Small intestine (tissue), 7 donors: ENCODE results near the gene GPC2. TPM values are rescaled to one million over a fixed set of nuclear protein-coding genes. Genes with fewer than 3 reads are reported as not detected.
"Not testable (repeated sequence)": the region's sequence is repeated elsewhere in the genome, so short reads cannot be mapped to it uniquely, and the experiment has no call there.

Source experiments
- DNase-seq, 2 donors: peaks; one replicate each; pipeline versions ENCODE4 v3.0.0 to v3.0.0-alpha.2; 2013
- FAIRE-seq: peaks from 2 replicates; lab custom pipeline; 2012; peaks lifted over from hg19 to GRCh38; lab: Jason Lieb, UNC
- H3K27ac ChIP-seq, 3 donors: one replicate each; pipeline ENCODE4 v1.5.1; 2013; ENCODE audit warnings: low read length in 2 of 3, mild to moderate bottlenecking in 2 of 3, control low read depth in 1 of 3, inconsistent platforms in 1 of 3, low read depth in 1 of 3, moderate library complexity in 1 of 3
- H3K27me3 ChIP-seq, 3 donors: one replicate each; pipeline ENCODE4 v1.6.1; 2013; ENCODE audit warnings: low read length in 3 of 3, inconsistent platforms in 1 of 3; ENCODE audit not compliant: control insufficient read depth in 3 of 3, insufficient read depth in 3 of 3
- H3K36me3 ChIP-seq, 3 donors: one replicate each; pipeline ENCODE4 v1.6.1; 2013; ENCODE audit warnings: low read length in 3 of 3, inconsistent platforms in 1 of 3, low read depth in 1 of 3, mild to moderate bottlenecking in 1 of 3, moderate library complexity in 1 of 3; ENCODE audit not compliant: control insufficient read depth in 3 of 3, insufficient read depth in 2 of 3
- H3K4me1 ChIP-seq, 3 donors: one replicate each; pipeline ENCODE4 v1.6.1; 2013; ENCODE audit warnings: low read length in 2 of 3, inconsistent platforms in 1 of 3, low read depth in 1 of 3, mild to moderate bottlenecking in 1 of 3, moderate library complexity in 1 of 3; ENCODE audit not compliant: control insufficient read depth in 3 of 3, insufficient read depth in 2 of 3
- H3K4me3 ChIP-seq, 3 donors: one replicate each; pipeline ENCODE4 v1.5.1; 2013; ENCODE audit warnings: low read length in 3 of 3, control low read depth in 1 of 3, inconsistent platforms in 1 of 3, low read depth in 1 of 3, mild to moderate bottlenecking in 1 of 3, moderate library complexity in 1 of 3
- H3K9me3 ChIP-seq, 2 donors: one replicate each; pipeline ENCODE4 v1.6.1; 2013; ENCODE audit warnings: low read depth in 1 of 2, low read length in 1 of 2; ENCODE audit not compliant: control insufficient read depth in 2 of 2, insufficient read depth in 1 of 2
- WGBS, 3 donors: extraction: QIAGEN DNeasy Blood & Tissue Kit; methylation state at CpG; one replicate each; pipeline ENCODE4 v1.1.7; 2013; 5-methylcytosine and 5-hydroxymethylcytosine counted together
- polyA plus RNA-seq, 4 donors: library from polyadenylated mRNA; stranded (reverse) in 3 of 4; unstranded in 1 of 4; fragments of 200-250 nt in 3 of 4; fragments of 120-200 nt in 1 of 4; gene quantifications; one replicate each; pipeline versions ENCODE4 v1.2.1 to v1.2.3, GENCODE V29; 2013
- donor health status: healthy with polysubstance abuse.
- donor health status: control.
- donor health status: control.
- donor health status: Bipolar disorder and iron deficiency.
- donor health status: healthy.

Gene GPC2
- polyA plus RNA-seq, 4 donors: 0.94 to 2.1 TPM; not detected in 2

GRCh38 chr7:100211342-100211780 lies 34.2 kb upstream of the GPC2 start:
- H3K36me3 ChIP-seq: no peaks in the 10 kb centered on the region
- no peak overlapping the region for H3K4me3 ChIP-seq
- FAIRE-seq (no peak), DNase-seq (peak in 1 of 2 donors; percentile 36)
- H3K9me3 ChIP-seq: no peaks in the 10 kb centered on the region
- peak overlapping the region in 1 of 3 donors; percentile 20 for H3K27ac ChIP-seq
- 66 to 85% (median 68%) methylated on average over 7 of the region's 7 CpGs for WGBS, 3 donors
- no peaks in the 10 kb centered on the region for H3K27me3 ChIP-seq
- H3K4me1 ChIP-seq: peaks cover 9 to 26% (median 12%) of the 10 kb centered on the region in 3 donors

GRCh38 chr7:100210805-100211204 lies 33.6 kb upstream of the GPC2 start:
- FAIRE-seq (no peak), DNase-seq (no peak)
- Histone ChIP-seq H3K4me1 (peaks cover 9 to 26% (median 12%) of the 10 kb centered on the region in 3 donors), H3K9me3 (no peaks in the 10 kb centered on the region), H3K27me3 (no peaks in the 10 kb centered on the region), H3K4me3 (no peak overlapping the region), H3K27ac (peak overlapping the region in 1 of 3 donors; percentile 20), H3K36me3 (no peaks in the 10 kb centered on the region)
- 27 to 52% (median 38%) methylated on average over 5 of the region's 5 CpGs for WGBS, 3 donors

- Histone ChIP-seq H3K9me3 (no peaks in the 10 kb centered on the region), H3K4me3 (no peak overlapping the region)
- DNase-seq: no peak
Measured at GRCh38 chr7:100209493-100209892, 32.3 kb upstream of the GPC2 start.

GRCh38 chr7:100208911-100209408 lies 31.8 kb upstream of the GPC2 start:
- Histone ChIP-seq H3K27me3 (no peaks in the 10 kb centered on the region), H3K36me3 (no peaks in the 10 kb centered on the region), H3K4me3 (peak overlapping the region in 1 of 3 donors; percentile 4), H3K27ac (peak overlapping the region in 2 of 3 donors; percentile 1 to 45), H3K4me1 (peaks cover 9 to 26% (median 12%) of the 10 kb centered on the region in 3 donors), H3K9me3 (no peaks in the 10 kb centered on the region)
- 6 to 31% (median 8%) methylated on average over 6 of the region's 6 CpGs for WGBS, 3 donors
- FAIRE-seq (no peak), DNase-seq (peak; percentile 78 to 80)

More at GRCh38 chr7:100209493-100209892, 32.3 kb upstream of the GPC2 start:
- Histone ChIP-seq H3K27ac (peak overlapping the region in 1 of 3 donors; percentile 38), H3K36me3 (no peaks in the 10 kb centered on the region), H3K4me1 (peaks cover 9 to 26% (median 12%) of the 10 kb centered on the region in 3 donors), H3K27me3 (no peaks in the 10 kb centered on the region)
- FAIRE-seq: no peak
- WGBS, 3 donors: 65 to 75% (median 67%) methylated on average over 6 of the region's 6 CpGs

- H3K36me3 ChIP-seq: no peaks in the 10 kb centered on the region
- H3K4me1 ChIP-seq: peaks cover 0 to 11% (median 3%) of the 10 kb centered on the region in 3 donors
- no peaks in the 10 kb centered on the region for H3K27me3 ChIP-seq
- FAIRE-seq (no peak), DNase-seq (no peak)
- no peak overlapping the region for H3K27ac ChIP-seq
- no peaks in the 10 kb centered on the region for H3K9me3 ChIP-seq
- 81 to 87% (median 84%) methylated on average over 9 of the region's 9 CpGs for WGBS, 3 donors
- H3K4me3 ChIP-seq: no peak overlapping the region
Measured at GRCh38 chr7:100204454-100204853, 27.3 kb upstream of the GPC2 start.

- no peak overlapping the region for H3K27ac ChIP-seq
- no peaks in the 10 kb centered on the region for H3K9me3 ChIP-seq
- FAIRE-seq: no peak
- no peaks in the 10 kb centered on the region for H3K27me3 ChIP-seq
- no peak overlapping the region for H3K4me3 ChIP-seq
- H3K4me1 ChIP-seq: peaks cover 0 to 7% (median 0%) of the 10 kb centered on the region in 3 donors
- 19 to 59% (median 53%) methylated on average over 11 of the region's 11 CpGs for WGBS, 3 donors
- peak; percentile 77 to 83 for DNase-seq
- no peaks in the 10 kb centered on the region for H3K36me3 ChIP-seq
Measured at GRCh38 chr7:100200693-100201092, 23.5 kb upstream of the GPC2 start.

GRCh38 chr7:100198266-100198665 lies 21.1 kb upstream of the GPC2 start:
- Histone ChIP-seq H3K27me3 (no peaks in the 10 kb centered on the region), H3K9me3 (no peaks in the 10 kb centered on the region), H3K4me3 (no peak overlapping the region), H3K27ac (no peak overlapping the region), H3K36me3 (no peaks in the 10 kb centered on the region), H3K4me1 (peaks cover 0 to 7% (median 0%) of the 10 kb centered on the region in 3 donors)
- no peak for DNase-seq
- WGBS, 3 donors: 93 to 95% (median 94%) methylated on average over 10 of the region's 10 CpGs
- FAIRE-seq: no peak

- WGBS, 3 donors: 94 to 98% (median 96%) methylated on average over 6 of the region's 6 CpGs
- not testable (repeated sequence) for H3K27ac ChIP-seq, H3K4me3 ChIP-seq, H3K36me3 ChIP-seq, H3K27me3 ChIP-seq, DNase-seq, H3K4me1 ChIP-seq, FAIRE-seq, H3K9me3 ChIP-seq
Measured at GRCh38 chr7:100195901-100196322, 18.7 kb upstream of the GPC2 start.
